Measurements from ENCODE around the gene SYNDIG1.

DNA sequence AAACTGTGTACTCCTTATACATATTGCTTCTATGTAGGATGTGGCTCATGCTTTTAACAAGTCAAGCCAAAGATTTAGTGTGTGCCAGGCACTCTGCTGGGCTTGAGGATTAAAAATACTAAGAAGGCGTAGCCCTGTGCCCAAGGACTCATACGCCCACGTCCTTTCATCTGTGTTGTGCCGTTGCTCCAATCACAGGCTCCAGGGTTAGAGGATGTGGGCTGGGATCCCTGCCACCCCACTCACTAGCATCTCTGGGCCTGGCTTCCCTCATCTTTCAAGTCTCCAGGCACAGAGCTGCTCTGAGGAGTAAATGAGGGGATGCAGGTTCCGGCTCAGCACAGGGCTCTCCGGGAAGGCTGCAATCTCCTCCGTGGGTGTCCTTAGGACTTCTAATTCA lies 214.2 kb downstream of the SYNDIG1 start:
- TF ChIP-seq, protein P1, sequence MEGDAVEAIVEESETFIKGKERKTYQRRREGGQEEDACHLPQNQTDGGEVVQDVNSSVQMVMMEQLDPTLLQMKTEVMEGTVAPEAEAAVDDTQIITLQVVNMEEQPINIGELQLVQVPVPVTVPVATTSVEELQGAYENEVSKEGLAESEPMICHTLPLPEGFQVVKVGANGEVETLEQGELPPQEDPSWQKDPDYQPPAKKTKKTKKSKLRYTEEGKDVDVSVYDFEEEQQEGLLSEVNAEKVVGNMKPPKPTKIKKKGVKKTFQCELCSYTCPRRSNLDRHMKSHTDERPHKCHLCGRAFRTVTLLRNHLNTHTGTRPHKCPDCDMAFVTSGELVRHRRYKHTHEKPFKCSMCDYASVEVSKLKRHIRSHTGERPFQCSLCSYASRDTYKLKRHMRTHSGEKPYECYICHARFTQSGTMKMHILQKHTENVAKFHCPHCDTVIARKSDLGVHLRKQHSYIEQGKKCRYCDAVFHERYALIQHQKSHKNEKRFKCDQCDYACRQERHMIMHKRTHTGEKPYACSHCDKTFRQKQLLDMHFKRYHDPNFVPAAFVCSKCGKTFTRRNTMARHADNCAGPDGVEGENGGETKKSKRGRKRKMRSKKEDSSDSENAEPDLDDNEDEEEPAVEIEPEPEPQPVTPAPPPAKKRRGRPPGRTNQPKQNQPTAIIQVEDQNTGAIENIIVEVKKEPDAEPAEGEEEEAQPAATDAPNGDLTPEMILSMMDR (IDR thresholded peaks at IDR 0.05; ENCODE audit: poor library complexity, severe bottlenecking), result no peak
- no peak for TF ChIP-seq EZH2 (IDR thresholded peaks at IDR 0.05; ENCODE audit: borderline replicate concordance, insufficient read depth, low read length, poor library complexity, severe bottlenecking)
- no peak for TF ChIP-seq POLR2AphosphoS5 (IDR thresholded peaks at IDR 0.05)
- no peak for TF ChIP-seq EP300 (conservative IDR thresholded peaks at IDR 0.05; ENCODE audit: poor library complexity, severe bottlenecking)
- TF ChIP-seq SMC3 (conservative IDR thresholded peaks at IDR 0.05; ENCODE audit: poor library complexity), result no peak
